GM18499 (cell line): ENCODE measurements around the gene MMP23B.
"Not testable (repeated sequence)": the region's sequence is repeated elsewhere in the genome, so short reads cannot be mapped to it uniquely, and the experiment has no call there.

ENCODE experiments used
- ATAC-seq: cut with Tn5 transposase; IDR thresholded peaks from one replicate; pipeline ENCODE4 v1.9.1; 2021; ENCODE audit warnings: moderate number of reproducible peaks; ENCODE audit not compliant: insufficient read depth, unreplicated experiment

Gene MMP23B

DNA sequence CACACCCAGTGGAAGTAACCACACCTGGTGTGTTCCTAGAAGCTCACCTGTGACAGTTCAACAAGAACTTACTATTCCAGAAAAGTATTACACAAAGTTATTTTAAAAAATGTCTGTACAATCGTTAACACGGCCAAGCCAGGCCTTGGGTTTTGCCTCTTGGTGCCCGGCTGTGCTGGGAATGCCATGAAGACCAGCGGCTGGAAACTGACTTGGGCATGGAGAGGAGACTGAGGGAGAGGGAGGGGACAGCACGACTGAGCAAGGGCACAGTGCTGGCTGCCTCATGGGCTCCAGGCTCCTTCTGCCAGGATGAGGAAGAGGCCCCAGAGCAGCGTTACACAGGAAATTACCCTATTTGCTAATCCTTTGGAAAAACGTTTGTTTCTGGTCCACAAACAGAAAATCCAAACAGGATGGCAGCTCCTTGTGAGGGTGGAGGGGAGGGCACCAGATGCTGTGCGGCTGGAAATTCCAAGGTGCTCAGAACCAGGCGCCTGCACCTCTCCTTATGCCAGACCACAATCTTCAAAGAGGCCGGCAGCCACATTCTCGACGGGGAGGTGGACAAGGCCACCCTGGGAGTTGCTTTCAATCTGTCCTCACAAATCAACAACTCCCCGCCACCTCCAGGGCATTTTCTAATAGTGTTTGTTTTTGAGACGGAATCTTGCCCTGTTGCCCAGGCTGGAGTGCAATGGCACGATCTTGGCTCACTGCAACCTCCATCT is 31.0 kb downstream of the MMP23B start:
- not testable (repeated sequence) for ATAC-seq

DNA sequence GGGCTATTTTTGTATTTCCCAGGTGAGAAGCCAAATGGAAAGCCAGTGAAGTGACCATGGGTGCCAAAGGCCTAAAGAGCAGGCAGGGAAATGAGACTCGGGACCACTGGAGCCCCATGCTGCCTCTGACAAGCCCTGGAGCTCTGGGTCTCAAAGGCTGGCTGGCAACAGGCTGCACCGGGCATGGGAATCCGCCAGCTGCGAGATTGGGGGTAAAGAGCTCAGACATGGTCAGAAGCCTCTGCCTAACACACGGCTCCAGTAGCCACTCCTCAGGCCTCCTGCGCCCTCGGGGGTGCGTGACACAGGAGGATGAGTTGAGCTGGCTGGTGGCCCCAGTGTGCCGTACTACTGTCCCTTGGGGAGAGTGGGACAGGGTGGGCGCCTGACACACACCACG is 32.3 kb downstream of the MMP23B start:
- not testable (repeated sequence) for ATAC-seq

DNA sequence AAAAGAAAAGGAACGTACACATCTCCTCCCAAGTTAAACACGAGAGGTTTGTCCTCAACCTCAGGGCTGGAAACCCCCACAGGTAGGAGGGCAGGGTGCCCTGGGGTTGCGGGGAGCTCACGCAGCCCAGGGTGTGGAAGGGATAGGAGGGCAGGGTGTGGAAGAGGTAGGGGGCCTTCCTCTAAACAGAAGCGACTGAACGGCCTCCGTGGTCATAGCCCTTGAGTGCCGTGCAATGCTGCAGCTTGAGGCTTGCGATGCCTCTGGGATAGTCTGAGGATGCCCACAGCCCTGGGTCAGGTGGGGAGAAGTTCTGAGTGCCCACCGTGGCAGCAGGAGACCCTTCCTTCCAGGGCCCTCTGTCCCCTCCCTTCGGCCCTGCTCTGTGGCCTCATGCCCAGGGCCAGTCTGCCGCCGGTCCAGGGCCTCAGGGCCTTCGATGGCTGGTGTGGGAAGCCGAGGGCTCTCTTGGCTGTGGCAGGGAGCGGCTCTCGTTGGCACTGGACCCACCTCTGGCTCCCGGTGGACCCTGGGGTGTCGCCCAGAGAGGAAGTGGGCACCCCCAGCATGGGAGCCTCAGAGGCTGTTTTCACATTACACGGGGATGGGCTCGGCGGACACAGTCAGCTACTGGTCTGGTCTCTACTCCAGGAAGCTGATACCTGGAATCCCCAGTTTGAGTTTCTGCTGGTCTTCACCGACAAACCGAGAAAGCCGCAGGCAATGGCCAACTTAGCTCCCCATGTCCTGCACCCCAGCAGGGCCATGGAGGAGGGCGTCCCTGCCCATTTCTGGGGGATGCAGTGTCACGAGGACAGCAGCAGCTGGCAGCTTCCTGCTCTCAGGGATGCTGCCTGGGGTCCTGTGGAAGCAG is 33.2 kb downstream of the MMP23B start:
- ATAC-seq = no peak

DNA sequence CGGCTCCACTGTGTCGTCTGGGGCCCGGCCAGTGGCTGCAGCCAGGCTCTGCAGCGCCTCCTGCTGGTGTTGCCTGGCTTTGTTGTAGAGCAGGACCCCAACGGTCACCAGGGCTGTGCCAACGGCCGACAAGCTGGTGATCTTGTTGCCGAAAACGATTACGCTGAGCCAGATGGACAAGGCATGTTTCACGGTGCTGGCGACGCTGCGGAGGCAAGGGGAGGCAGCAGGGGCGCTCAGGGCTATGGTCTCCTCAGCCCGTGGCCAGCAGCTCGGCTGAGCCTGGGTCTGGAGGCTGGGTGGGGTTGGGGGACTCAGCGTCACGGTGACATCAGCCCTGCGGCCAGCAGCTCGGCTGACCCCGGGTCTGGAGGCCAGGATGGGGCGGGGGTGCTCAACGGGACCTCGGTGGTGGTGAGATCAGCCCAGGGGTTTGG is 33.9 kb downstream of the MMP23B start:
- ATAC-seq = no peak

DNA sequence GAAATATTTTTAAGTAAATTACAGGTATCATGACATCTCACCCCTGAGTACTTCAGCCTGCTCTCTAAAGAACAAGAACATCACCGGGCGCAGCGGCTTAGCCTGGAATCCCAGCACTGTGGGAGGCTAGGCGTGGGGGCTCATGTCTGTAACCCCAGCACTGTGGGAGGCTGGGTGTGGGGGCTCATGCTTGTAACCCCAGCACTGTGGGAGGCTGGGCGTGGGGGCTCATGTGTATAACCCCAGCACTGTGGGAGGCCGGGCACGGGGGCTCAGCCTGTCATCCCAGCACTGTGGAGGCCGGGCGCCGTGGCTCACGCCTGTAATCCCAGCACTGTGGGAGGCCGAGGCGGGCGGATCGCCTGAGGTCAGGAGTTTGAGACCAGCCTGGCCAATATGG is 34.6 kb downstream of the MMP23B start:
- ATAC-seq = no peak

DNA sequence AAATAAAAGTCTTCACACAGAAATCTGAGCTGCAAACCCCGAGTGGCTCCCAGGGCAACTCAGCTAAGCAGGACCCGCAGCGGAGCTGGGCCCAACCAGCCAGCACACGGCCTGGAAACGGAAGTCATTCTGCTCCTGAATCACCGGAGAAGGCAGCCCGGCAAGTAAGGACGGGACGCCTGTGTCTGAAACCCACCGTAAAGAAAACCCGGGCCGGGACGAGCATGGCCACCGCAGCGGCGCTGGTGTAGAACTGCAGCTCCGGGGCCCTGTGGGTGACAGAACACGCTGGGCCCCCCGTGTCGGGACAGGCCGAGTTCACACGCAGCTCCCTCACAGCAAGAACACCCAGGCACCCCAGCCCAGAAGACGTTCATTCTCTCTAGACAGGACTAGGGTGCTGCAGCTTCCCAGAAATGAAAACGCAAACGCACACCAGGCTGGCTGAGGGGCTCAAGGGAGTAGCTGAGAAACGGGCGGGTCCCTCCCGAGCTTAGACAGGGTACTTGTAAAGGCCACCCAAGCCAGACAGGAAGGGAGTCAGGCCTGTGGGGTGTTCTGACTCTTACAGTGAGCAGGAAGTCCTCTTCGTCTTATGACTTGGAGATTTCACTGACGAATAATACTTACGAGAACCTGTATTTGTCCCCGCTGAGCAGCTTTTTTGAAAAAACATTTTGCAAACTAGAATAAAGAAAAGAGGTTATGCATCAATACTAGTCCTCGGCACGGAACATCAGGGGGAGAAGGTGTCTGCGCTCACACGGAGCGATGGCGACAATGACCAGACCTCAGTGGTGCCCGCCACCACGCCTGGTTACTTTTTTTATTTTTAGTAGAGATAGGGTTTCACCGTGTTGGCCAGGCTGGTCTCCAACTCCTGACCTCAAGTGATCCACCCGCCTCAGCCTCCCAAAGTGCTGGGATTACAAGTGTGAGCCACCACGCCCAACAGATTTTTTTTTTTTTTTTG is 37.8 kb downstream of the MMP23B start:
- no peak for ATAC-seq

DNA sequence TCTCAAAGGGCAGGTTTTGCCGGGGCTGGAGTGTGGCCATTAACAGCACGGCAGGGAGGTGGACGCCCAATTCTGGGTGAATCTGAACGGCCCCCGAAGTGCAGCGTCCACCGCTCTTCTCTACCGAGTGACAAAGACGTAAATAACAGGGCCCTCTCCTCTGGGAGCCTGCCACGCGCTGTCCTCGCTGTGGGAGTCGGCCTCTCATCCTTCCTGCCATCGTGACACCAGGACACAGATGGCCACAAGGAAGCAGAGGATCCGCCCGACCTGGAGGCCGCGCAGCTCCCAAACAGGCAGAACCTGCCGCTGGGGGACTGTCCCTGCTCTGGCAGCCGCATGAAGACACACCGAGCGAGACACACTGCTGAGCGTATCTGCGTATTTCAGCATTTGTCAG is 38.9 kb downstream of the MMP23B start:
- no peak for ATAC-seq

DNA sequence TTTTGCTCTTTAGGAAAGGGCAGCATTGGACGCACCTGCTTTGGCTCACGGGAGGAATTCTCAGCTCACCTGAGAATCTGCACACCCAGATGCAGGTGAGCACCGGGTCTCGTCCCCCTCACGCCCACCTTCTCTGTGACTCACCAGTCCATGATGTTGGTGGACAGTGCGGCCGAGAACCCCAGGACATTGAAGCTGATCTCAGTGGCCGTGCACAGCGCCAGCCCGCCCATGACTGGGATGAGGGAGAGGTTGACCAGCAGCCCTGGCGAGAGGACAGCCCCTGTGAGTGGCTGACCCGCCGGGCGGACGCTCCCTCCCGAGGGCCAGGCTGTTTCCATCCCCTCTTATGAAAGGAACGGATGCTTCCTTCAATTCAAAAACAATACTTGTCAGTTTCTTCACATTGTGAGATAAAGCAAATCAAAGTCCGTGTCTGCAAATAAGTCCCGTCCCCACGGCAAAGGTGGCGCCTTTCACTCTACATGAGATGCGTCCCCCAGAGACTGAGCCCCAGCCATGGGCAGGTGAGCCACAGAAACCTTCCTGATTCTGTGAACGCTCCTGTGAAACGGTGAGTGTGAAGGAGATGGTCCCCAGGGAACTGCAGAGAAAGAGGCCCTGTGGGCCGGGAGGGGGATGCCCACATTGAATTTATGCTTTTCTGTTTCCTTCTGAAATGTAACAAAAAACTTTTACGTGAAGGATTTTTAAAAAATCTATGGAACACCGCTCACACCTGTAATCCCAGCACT is 39.6 kb downstream of the MMP23B start:
- ATAC-seq = no peak

DNA sequence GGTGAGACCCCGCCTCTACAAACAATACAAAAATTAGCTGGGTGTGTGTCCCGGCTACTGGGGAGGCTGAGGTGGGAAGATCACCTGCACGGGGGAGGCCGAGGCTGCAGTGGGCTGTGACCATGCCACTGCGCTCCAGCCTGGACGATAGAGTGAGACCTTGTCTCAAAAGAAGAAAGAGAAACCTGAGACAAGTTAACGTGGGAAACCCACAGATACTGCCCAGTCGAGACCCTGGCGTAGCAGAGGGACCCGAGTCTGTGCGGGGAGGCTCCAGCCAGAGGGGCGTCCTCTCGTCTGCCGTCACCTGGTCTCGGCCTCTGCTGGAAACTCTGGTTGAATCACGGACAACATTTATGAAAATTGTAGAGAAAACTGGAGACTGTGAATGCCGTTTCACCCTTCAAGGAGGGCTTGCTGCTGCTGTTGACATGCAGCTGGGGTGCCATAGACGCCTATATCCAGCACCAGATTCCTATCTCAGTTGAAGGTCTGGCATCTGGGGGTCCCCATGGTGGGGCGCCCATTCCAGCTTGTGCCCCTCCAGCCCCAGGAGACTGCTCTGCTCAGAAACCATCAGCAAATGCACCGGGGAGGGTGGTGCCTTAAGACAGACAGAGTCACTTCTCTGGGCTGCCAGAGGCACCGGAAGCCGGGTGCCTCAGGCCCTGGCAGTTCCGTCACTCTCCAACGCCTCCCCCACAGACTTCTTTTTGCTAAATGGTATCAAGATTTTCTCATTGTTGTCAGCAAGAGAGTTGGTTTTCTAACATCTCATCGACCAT is 40.4 kb downstream of the MMP23B start:
- ATAC-seq = no peak

DNA sequence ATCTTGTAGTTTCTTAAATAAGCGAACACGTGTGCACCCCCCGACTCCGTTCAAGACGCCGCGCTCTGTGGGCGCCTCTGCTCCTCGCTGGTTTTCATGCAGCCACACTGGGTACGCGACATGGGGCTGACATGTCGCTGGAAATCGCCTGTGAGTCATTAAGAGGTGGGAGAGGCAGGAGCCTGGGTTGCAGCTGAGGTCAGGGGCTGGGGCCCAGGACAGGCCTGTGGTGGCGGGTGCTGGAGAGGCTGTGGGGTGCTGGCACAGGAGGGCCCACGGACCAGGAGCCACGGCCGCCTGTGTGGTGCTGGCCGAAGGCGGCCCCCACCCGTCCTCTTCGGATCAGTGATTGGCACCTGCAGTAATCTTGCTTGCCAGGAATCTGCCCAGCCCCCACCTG is 42.8 kb downstream of the MMP23B start:
- ATAC-seq = not testable (repeated sequence)

DNA sequence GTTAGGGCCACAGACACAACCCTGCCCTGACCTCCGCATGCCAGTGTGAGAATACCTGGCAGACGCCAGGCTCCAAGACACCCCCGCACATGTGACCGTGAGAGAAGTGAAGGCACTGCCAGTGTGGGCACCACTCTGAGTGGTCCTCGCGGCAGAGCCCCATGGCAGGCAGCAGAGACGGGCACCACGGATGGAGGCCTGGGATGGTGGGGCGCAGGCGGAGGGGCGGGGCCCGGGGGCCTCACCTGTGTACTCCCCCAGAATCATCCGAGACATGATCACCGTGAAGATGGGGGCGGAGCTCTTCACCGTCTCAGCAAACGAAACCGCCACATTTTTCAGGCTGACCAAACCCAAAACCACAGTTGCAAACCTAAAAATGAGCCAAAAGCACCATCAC is 43.2 kb downstream of the MMP23B start:
- ATAC-seq = not testable (repeated sequence)

DNA sequence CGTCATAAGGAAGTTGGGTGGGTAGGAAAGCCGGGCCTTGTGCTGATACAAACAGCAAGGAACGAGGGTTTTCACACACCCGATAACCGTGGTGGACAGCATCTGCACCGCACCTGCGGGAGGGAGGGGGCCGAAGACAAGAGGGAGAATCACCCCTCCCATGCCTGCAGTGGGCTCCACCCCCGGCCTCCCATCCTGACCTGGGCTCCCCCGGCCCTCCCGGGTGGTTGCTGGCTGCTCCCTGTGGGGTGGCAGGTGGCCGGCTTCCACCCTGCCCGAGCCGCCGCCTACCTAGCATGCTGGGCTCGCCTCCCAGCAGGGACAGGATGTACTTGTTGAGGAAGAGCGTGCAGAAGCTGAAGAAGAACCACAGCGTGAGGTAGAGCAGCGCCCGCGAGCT is 44.1 kb downstream of the MMP23B start:
- ATAC-seq = not testable (repeated sequence)

DNA sequence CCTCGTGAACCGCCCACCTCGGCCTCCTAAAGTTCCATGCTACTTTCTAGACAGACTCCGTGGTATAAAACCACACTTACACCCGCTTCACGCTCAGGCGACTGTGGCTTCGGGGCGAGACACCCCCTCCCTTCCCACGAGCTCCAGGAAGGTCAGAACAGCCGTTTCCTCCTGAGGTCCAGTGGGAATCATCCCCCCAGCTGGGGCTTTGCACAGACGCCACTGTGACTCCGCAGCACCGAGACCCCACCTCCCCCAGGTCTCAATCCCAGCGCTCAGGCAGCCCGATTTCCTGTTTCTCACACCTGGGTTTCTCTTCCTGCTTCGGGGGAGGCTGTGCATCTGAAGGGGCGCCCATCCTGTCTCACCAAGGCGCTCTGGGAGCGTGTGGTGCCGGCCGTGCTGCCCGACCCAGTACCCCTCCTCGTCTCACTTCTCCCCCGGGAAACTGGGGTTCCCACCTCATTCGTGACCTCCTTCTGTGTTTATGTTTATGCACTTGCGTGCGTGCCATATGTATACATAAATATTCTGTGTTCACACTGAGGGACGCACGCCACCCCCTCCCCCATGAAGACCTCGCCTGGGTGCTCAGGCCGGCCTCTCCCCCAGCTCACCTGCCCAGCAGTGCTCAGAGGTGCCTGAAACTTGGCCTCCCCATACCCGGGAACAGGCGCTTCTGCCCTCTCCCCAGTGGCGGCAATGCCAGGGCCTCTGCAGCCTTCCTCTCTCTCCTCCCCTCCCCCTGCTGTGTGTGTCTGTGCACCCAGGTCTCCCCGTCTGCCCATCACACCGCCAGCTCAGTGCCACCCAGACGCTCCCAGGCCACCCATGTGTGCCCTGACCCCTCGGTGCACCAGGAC is 46.0 kb downstream of the MMP23B start:
- no peak for ATAC-seq

DNA sequence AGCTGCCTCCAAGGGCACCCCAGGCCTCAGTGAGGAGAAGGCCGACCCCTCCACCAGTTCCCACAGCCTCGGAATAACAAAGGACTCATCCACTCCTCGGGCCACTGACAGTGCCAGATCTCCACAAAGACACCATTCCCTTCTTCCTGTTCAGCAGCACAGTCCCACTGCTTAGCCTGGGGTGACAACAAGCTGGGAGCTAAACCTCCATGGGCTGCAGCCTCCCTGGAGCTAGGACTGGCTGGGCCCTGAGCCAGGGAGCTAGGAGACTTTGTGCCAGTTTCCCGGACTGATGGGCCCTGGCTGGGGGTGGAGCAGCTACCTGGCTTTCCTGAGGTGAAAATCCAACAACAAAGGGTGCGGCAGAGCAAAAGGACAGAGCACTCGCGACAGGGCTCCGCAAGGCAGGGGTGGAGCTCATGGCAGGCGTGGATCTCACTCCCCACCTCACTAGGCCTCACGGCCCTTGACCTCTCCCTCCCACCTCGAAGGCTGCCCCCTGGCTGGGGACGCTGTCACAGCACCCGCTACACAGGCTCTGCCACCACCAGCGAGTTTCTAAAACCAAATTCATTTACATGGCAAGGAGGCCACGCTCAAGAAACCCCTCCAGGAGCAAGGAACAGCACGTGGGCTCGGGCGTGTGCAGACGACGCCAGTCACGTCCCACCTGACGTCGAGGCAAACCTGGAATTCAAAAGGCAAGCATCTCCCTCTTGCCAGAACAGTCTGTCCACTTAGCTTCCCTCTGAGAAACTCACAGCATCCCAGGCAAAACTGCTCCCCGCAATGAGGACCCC is 46.8 kb downstream of the MMP23B start:
- ATAC-seq = no peak

DNA sequence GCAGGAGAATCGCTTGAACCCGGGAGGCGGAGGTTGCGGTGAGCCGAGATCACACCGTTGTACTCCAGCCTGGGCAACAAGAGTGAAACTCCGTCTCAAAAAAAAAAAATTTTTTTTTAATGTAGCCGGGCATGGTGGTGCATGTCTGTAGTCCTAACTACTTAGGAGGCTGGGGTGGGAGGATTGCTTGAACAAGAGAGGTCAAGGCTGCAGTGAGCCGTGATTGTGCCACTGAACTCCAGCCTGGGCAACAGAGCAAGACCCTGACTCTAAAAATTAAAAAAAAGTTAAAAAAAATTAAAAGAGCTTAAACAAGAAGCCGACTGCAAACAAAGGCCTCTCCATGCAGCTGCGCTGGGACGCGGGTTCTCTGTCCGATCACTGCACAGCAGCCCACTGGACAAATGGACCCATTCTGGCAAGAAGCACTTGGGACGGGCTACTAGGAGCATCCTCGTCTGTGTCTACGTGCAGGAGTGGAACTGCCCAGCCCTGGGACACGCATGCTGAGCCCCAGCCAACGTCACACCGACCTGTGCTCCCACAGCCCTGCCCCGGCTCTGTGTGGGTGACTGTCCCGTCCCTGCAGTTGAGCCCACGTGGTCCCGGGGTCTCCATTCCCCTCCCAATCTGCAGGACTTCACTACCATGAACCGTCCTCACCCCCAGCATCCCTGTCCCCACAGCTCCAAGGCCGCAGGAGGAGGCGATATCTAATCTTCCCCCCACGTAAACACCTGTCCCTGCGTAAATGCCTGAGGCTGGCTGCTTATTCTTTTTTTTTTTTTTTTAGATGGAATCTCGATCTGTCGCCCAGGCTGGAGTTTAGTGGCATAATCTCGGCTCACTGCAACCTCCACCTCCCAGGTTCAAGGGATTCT is 48.3 kb downstream of the MMP23B start:
- no peak for ATAC-seq

DNA sequence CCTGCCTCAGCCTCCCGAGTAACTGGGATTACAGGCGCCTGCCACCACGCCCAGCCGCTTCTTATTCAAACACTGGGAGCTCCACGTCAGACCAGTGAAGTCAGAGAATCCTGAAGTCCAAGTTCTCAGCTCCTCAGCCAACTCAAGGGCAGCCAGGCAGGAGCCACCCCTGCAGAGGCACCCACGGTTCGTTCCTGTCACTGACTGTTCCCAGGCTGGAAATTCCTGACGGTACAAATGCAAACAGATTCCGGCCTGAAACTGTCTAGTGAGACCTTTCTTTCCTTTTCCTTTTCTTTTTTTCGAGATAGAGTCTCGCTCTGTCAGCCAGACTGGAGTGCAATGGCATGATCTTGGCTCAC is 48.9 kb downstream of the MMP23B start:
- no peak for ATAC-seq
